ENCODE results near the gene CCDC88C.

DNA sequence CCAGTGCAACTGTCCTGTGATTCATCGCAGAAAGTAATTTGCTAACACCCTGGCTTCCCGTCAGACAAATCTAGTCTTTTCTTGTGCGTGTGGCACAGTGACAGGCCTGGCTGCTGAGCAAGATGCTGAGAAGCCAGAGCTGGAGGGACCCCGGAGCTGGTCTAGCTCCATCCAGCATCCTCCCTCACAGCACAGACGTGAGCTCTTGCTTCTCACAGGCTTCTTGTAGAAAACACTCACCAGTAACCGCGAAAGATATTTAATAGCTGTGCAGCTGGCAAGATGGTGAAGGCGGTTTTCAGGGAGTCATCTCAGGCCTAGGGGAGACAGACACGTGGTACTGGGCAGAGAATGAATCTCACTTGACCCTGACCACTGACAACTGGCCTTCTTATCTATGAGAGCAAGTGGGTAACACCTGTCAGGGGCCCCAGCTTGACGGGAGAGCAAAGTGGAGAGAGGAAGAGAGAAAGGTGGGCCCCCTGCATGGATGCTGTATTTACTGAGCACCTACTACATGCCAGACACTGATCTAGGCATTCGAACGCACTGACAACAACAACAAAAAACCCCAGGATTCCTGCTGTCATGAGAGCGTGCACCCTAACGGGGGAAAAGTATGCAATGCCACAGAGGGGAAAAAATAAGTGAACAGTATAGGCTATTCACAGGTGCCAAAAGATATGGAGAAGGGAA, 63.3 kb downstream of the CCDC88C start:
- TF ChIP-seq, protein P1, sequence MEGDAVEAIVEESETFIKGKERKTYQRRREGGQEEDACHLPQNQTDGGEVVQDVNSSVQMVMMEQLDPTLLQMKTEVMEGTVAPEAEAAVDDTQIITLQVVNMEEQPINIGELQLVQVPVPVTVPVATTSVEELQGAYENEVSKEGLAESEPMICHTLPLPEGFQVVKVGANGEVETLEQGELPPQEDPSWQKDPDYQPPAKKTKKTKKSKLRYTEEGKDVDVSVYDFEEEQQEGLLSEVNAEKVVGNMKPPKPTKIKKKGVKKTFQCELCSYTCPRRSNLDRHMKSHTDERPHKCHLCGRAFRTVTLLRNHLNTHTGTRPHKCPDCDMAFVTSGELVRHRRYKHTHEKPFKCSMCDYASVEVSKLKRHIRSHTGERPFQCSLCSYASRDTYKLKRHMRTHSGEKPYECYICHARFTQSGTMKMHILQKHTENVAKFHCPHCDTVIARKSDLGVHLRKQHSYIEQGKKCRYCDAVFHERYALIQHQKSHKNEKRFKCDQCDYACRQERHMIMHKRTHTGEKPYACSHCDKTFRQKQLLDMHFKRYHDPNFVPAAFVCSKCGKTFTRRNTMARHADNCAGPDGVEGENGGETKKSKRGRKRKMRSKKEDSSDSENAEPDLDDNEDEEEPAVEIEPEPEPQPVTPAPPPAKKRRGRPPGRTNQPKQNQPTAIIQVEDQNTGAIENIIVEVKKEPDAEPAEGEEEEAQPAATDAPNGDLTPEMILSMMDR (IDR thresholded peaks at IDR 0.05): no peak
- no peak for TF ChIP-seq EP300 (IDR thresholded peaks at IDR 0.05)
- no peak for TF ChIP-seq POLR2A (IDR thresholded peaks at IDR 0.05)
